HK-2 (cell line): Measurements from ENCODE around the gene PLEKHA6.
"Not testable (repeated sequence)": the region's sequence is repeated elsewhere in the genome, so short reads cannot be mapped to it uniquely, and the experiment has no call there.

Experiments
- DNase-seq: peaks from one replicate; pipeline ENCODE4 v3.0.0-alpha.2; 2018; ENCODE audit not compliant: unreplicated experiment

PLEKHA6 gene

DNA sequence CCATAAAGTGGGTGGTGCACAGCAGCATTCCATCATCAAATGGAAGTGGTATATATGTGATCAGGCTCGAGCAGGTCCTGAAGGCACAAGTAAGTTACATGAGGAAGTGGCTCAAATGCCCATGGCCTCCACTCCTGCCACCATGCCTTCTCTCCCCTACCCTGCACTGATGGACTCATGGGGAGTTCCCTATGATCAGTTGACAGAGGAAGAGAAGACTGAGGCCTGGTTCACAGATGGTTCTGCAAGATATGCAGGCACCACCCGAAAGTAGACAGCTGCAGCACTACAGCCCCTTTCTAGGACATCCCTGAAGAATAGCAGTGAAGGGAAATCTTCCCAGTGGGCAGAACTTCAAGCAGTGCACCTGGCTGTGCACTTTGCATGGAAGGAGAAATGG, 121.2 kb downstream of the PLEKHA6 start:
- not testable (repeated sequence) for DNase-seq

DNA sequence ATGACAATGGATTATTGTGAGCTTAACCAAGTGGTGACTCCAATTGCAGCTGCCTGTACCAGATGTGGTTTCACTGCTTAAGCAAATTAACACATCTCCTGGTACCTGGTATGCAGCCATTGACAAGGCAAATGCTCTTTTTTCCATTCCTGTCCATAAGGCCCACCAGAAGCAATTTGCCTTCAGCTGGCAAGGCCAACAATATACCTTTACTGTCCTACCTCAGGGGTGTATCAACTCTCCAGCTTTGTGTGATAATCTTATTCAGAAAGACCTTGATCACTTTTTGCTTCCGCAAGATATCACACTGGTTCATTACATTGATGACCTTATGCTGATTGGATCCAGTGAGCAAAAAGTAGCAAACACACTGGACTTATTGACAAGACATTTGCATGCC, 122.2 kb downstream of the PLEKHA6 start:
- not testable (repeated sequence) for DNase-seq

DNA sequence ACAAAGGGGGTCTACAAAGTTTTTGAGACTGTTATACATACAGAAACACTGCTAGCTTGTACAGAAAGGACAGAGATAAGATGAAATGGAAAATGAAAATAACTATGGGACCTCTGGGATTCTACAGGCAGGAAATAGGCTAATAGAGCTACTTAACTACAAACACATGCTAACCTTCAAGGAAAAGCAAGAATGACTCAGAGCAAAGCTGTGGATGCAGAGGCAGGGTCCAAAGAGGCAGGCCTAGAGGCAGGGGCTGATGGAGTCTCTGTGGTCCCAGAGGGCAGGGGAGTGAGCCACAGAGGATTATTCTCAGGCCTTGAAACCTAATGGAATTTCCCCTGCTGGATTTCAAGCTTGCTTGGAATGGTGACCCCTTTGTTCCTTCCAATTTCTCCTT, 127.2 kb downstream of the PLEKHA6 start:
- no peak for DNase-seq

DNA sequence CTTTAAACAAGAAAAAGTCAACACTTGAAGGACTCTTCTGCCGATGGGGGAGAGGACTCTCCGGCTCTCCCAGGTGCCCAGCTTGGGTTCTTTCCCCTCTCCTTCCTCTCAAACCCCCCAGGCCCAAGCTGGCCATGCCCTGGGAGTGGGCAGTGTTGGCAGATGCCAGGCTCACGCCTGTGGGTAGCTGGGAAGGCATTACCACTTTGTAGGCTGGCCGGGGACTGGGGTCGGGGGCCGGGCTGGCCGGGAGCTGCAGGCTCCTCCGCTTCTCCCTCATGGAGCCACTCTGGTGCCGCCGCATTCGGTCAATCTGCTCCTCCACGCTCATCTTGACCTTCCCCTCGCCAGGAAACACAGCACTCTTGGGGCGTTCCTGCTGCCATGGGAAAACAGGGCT, 129.5 kb downstream of the PLEKHA6 start:
- DNase-seq: no peak

DNA sequence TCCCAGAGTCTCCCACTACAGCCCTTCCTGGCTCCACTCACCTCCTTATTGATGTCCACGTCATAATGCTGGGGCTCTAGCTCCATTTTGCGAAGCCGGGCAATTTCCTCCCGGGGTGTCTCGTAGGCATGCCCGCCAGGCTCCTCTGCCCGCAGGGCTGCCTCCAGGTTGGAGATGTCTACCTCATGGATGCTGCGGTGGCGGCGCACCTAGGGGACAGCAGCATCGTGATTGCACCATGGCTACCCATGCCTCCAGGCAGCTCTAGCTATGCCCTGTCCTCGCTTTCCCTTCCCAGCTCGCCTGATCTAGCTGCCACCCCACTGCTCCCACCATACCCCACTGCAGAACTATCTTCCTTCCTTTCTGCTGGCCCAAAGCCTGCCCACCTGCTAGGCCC, 130.8 kb downstream of the PLEKHA6 start:
- DNase-seq: no peak

DNA sequence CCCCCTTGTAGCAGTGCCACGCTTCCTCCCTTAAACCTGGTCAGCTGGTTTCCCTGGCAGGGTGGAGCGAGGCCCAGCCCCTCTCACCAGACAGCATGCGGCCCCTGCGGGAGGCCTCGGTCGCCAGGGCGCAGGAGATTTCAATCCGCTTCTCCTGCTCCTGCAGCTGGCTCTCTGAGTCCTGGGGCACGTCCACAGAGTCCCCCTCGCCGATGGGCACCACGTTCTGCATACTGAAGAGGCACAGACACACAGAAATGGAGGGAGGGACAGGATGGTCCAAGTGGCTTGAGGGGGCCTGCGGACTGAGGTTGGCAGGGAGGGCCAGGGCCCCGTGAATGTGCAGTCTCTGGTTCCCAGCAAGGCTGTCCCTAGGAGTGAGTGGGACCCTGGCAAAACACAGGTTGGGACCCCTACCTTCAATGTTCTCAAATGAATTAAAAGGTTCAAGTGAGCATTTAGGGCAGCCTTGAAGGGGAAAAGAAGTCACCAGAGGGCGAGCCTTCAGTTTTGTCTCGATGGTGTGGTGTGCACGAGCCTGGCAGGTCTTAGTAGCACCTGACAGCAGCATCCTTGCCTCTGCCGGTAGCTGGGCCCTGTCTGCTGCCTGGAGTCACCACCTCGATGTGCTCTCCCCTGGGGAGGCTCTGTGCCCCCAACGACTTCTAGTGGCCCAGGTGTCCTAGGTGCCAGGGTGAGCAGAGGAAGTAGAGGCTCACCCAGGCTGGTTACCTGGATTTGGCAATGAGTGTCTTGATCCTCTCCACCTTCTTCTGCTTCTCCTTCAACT, 131.5 kb downstream of the PLEKHA6 start:
- DNase-seq: no peak

DNA sequence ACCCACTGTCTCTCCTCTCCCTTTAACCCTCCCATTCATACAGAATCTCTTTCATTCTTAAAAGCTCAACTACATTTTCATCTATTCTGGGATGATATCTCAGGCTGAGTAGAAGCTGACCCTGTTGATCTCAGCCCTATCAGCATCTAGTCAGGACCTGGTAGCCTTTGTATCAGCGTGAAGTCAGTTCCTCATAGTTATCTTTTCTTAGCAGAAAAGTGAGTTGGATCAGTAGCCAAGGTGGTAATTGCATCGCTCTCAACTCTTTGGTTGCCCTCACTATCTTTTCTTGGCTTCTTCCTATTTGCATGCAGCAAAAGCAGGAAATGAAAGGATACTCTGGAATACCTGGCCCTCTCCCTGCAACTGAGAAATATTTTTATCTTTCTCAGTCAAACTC, 132.4 kb downstream of the PLEKHA6 start:
- no peak for DNase-seq

DNA sequence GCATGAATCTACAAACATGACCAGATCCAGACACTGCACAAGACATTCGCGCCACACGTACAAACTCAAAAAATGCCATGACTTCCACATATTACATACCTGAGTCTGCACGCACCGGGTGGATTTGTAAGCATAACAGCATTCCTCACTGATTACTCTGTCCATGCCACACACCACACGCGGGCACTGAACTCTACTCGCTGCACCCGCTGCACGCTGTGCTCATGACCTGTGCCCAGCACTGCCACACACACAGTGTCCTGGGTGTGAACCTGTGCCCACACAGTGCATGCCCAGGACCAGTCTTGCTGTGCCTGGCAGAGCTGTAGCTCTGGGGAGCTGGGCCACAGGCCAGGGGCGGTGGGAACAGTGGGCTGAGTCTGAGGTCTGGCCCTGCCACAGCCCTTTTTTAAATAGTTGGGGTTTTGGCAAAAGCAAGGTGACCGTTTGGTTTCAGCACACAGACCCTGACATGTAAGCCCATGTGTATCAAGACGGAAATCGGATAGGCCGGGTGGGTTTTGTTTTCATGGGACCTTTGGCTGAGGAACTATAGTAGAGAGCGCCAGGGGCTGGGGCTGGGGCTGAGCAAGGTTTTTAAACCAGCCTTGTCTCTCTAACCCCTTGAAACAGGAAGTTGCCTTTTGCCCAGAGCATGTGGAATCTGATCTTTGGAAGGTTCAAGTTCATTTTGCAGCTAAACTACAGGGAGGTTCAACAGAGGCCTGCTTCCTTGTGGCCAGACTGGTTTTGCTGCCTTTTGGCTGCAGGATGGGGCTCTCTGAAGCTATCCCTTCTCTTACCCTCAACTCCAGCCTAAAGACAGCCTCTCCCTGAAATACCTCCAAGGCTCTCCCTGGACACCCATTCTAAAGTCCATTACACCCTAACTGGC, 133.6 kb downstream of the PLEKHA6 start:
- DNase-seq: no peak

DNA sequence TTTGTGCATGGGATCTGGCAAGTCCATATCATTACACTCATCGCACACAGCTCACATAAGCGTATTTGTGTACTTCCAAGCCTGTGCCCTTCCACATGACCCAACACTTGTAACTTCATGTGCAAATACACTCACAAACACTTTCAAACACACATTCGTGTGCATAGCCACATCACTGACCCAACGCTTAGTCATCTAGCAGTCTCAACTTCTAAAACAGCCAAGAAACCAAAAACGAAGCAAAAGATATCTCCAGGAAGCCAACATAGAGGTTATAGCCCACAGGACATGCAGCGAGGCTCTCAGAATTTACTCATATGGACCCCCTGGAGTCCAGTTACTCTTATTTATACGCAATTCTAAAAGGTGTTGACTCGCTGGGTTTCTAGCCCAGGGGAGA, 135.1 kb downstream of the PLEKHA6 start:
- no peak for DNase-seq

DNA sequence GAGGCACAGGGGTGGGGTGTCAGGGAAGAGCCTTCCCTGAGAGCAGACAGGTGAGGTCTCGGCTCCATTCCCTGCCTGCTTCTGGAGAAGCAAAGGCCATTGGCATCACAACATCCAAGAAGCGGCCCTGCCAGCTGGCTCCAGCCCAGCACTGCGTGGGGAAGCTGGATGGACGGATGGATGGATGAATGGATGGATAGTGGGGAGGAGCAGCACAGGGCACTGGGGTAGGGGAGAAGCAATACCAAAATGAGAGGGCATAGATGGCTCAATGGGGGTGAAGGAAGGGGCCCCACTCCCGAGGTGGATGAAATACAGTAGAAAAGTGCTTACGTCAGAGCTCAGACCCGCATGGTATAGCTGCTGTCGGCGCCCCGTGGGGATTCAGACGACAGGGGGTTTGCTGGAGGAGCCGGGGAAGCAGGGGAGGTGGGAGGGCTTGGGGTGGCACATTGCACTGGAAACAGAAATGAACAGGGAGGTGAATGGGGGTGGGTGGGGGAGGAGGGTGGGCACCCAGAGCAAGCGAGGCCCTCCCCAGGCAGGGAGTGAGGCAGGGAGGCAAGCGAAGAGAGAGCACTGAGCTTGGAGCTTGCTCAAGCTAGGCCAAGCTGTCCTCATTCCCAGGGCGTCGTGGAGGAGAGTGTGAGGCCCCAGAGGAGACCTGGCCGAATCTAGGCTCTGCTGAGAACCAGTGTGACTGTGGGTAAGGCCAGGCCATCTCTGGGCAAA, 136.4 kb downstream of the PLEKHA6 start:
- no peak for DNase-seq

DNA sequence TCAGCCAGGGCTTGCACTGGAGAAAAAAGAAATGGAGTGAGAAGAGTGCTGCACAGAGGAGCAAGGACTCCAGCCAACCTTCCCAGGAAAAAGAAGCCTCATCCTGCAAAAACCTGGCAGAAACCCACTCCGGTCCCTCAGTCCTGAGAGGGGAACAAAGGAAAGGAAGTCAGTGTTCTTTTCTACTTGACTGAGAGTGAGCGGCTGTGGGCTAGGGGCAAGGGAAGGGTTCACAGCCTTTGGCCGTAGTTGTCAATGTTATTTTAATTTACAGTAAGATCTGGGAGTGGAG, 137.0 kb downstream of the PLEKHA6 start:
- DNase-seq: no peak

DNA sequence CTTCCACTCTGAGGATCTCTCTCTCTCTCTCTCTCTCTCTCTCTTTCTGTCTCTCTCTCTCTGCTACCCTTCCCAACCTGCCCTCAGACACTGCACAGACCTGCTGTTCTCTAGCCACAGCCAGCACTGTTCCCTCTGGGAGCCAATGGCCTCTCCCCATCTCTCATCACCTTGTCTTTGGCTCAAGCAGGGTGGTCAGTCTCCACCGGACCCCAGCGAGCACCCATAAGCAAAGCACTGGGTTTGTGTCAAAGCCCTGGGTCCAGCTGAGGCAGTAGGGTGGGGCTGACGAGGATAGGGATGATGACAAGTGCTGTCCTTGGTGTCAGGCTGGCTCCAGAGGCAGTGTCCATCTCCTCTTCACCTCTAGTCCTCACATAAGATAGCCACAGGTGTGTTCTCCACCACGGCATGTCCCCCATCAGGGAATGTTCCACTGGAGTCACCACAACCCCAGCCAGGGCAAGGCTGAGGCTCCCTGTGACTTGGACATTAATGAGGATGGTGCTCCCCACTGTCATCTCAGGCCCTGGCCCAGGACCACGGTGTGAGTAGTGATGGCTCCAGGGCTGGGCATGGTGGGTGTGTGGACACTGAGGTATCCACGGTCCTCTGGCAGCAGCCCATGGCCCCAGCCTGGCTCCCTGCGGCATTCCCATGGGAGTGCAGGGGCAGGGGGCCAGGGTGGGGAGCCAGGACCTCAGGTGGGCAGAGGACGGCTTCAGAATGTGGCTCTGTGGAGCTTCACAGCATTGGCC, 137.5 kb downstream of the PLEKHA6 start:
- no peak for DNase-seq

DNA sequence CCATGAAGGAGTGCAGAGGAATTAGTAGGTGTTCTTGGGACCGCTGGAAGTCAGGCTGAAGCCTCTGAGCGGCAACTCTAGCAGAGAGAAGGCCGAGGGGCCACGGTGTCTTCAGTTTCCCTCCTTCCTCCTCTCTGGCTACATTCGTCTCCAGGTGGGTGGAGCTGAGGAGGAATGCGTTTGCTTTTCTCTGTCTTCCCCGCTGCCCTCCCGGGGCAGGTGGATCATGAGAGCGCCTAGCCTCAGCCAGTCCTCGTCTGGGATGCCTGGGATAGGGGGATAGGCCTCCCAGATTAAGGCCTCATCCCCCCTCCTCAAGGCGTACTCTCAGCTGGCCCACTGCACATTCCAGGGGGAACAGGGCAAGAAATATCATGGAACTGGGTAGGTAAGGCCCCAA, 138.5 kb downstream of the PLEKHA6 start:
- no peak for DNase-seq

DNA sequence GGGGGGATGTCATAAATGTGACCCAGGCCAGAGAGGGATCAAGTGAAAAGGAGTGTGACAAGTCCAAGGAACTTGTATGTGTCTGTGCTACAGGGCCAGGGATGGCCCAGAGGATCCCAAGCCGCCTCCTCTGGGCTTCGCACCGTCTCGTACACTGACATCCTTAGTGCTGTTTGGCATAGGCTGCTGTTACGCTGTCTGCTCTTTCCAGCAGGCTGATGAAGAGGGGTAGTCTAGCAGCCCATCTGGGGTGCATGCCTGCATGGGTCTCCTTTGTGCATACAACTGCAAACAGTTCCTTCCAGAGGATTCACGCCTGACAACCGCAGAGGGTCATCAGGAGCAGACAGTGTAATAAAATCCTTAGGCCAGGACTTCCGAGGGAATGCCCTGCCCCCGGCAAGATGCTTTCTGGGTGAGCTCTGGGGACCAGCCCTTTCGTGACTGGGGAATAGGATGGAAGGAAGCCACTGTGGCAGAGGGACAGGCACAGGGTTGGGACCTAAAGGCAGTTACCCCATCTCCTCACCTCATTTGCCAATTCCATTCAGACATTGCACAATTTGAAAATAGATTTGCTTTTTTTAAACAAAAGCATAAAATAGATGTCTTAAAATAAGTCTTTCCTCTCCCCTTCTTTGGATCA, 139.6 kb downstream of the PLEKHA6 start:
- DNase-seq: no peak

DNA sequence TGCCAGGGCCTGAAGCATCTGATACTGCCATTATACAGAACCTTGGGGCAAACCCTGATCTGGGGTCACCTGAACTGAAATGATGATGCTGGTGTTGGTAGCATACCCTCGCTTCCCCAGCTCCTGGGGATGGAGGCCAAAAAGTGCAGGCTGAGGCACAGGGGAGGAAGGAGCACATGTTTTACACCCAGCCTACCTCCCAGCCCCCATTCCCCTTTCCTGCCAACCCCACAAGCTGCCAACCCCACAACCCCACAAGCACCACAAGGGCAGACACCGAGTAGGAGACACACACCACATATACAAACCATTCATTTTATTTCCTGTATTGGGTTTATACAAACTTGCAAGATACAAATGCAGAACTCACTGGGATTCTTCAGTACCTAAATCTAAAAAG, 141.2 kb downstream of the PLEKHA6 start:
- DNase-seq: no peak

DNA sequence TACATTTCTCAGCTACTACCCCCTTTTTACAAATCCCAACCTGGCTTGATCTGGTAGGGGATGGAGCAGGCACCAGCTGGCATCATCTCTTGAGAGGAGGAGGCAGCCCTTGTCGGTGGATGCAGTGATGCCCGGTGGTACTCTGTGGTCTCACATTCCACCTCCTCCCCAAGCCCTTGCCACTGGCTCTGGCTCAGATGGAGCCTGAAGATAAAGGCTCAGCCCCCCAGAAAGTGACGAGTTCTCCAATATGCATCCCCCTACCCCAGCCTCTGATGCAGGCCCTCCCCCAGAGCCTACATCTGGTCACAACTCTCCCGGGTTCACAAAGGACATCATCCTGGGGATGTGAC, 142.1 kb downstream of the PLEKHA6 start:
- DNase-seq: no peak

DNA sequence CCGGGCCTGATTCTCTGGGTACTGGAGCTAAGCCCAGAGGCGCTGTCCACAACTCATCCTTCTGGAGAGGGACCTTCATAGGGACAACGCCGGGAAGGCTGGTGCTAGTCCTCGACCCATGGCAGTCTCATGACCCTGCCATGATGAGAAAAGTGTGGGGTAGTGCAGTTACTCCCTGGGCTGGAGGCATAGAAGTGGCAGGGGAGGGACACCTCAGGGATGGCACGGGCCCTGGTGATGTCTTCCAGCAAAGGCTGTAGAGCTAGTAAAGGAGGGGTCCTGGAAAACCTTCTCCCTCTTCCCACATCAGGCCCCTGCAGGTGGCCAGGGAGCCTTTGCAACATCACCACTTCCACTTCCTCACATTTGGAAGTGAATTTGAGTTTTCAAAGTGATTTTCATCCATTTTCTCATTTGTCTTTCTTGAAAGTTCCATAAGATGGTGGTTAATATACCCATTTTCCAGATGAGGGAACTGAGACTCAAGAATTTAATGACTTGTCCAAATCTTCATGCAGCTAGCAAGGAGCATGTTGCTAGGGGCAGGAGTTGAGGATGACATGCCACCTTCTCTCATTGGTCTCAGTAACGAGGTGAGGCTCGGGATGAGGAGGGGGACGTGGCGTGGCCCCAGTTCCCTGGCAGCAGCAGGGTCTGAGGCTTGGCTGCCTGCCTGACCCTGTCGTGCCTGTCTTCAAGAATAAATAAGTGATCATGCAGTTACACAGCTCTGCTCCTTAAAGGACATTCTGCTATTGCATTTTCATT, 142.7 kb downstream of the PLEKHA6 start:
- DNase-seq: no peak

DNA sequence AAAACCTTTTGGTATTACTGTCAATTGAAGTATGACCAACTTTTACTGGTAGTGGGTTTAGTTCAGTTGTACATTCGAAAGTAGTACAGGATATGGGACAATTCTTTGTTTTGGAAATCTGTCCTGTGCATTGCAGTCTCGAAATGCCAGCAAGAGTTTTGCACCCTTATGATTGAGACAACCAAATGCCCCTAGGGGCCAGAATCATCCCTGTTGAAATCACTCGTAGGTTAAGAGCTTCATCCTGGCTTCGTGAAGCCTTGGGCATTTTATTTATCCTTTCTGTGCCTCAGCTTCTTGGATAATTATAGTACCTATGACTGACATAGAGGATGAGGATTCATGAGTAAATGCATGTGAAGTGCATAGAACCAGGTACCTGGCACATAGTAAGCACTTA, 143.5 kb downstream of the PLEKHA6 start:
- no peak for DNase-seq

DNA sequence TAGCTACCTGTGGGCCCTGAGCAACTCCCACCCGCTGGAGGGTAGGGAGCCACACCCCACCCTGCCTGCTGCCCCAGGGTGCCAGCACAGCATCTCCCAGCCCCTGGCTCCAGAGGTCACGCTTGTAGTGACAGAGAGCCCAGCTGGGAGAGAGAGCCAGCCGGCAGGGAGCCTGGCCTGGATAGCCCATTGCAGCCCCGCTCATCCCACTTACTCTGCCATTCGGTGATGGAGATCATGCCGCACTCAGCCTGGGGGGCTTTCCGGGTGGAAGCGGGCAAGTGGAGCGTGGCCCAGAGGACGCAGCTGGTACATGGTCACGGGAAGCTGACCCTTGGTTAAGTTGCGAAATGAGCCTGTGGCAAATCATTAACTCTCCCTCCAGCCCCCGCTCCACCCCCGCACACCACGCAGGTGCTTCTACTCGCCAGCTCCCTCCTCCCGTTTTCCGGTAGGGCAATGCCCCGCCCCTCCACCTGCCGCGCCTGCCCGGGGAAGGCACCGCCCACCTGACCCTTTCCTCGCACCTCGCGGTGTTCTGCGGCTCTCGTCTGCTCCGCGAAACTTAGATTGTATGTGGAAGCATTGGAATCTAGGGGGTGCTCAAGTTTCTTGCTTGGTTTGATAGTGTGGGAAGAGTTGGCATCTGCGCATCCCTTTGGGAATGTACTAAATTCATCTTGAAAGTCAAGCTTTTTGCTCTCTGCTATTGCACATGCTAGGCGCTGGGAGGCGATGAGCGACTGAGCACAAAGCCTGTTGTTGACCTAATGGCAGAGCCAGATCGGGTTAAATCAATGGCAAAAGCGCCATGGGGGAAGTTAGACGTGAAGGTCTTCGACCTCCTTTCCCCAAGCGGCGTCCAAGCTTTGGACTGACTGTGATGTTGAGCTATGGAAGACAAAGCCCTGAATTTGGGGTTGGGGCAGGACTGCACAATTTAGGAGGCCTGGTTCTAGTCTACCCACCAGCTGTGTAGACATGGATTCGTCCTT, 145.8 kb downstream of the PLEKHA6 start, which contains the start of gene GOLT1A:
TSS of gene GOLT1A (minus strand) at position 321 of the 995 bp plus-strand sequence. CDS start at position 239, 82 bp downstream.
- peak; percentile 96 for DNase-seq
